Adrenal gland (tissue), 5 donors: ENCODE measurements around the gene SLC27A5.

Experiments
- POLR2A ChIP-seq, 2 donors: fragments of 450-650 bp; IDR thresholded peaks; one replicate each; pipeline ENCODE4 v1.6.1; 2017; ENCODE audit warnings: antibody characterized with exemption in 2 of 2, mild to moderate bottlenecking in 2 of 2, moderate library complexity in 1 of 2
- TF ChIP-seq, protein P1 (sequence below), 6 experiments: fragments of 450-650 bp in 4 of 6; fragments of 200-600 bp in 2 of 6; sonication (generic) in 1 of 6; IDR thresholded peaks; 1 replicate in 5 of 6; 2 replicates in 1 of 6; pipeline versions ENCODE4 v1.5.1 to v1.8.0; 2016 to 2021; ENCODE audit warnings: antibody characterized with exemption in 6 of 6, mild to moderate bottlenecking in 2 of 6, moderate library complexity in 1 of 6
- donor health status: DM: no; HTN: no; CAD: no.

GRCh38 chr19:58456111-58456510 lies 55.7 kb downstream of the SLC27A5 start:
- TF ChIP-seq, protein P1, sequence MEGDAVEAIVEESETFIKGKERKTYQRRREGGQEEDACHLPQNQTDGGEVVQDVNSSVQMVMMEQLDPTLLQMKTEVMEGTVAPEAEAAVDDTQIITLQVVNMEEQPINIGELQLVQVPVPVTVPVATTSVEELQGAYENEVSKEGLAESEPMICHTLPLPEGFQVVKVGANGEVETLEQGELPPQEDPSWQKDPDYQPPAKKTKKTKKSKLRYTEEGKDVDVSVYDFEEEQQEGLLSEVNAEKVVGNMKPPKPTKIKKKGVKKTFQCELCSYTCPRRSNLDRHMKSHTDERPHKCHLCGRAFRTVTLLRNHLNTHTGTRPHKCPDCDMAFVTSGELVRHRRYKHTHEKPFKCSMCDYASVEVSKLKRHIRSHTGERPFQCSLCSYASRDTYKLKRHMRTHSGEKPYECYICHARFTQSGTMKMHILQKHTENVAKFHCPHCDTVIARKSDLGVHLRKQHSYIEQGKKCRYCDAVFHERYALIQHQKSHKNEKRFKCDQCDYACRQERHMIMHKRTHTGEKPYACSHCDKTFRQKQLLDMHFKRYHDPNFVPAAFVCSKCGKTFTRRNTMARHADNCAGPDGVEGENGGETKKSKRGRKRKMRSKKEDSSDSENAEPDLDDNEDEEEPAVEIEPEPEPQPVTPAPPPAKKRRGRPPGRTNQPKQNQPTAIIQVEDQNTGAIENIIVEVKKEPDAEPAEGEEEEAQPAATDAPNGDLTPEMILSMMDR (IDR thresholded peaks at IDR 0.05), result no peak
- no peak for TF ChIP-seq POLR2A (IDR thresholded peaks at IDR 0.05)
